PC-3 (cell line): ENCODE measurements around the gene SLC5A5. TPM values are rescaled to one million over a fixed set of nuclear protein-coding genes. Genes with fewer than 3 reads are reported as not detected.
A peak's percentile ranks its signal among the peaks of the same experiment; 100 is the strongest.

Experiments
- ATAC-seq: fragments of 200-7000 bp; cut with Tn5 transposase; 2 replicates; pipeline ENCODE4 v1.9.1; 2020; ENCODE audit warnings: mild to moderate bottlenecking, moderate library complexity
- BruUV-seq: library from RNA; stranded (reverse); fragments of 400-500 nt; replicated peaks from 2 replicates; lab custom pipeline; 2021; lab: Mats Ljungman, UMichigan
- CTCF ChIA-PET: fragments of 300-600 bp; sonication (Branson Sonifier 250); formaldehyde crosslinking; loops from one replicate; lab custom pipeline; 2022; ENCODE audit warnings: antibody characterized with exemption; lab: Charles Lee
- POLR2A ChIA-PET: fragments of 300-600 bp; sonication (Branson Sonifier 250); formaldehyde crosslinking; loops from one replicate; lab custom pipeline; 2022; ENCODE audit warnings: antibody characterized with exemption; ENCODE audit not compliant: unreplicated experiment; lab: Charles Lee
- DNase-seq: peaks from one replicate; pipeline ENCODE4 v3.0.0-alpha.2; 2015
- H2AFZ ChIP-seq: fragments of 300-600 bp; sonication (generic); 2 replicates; pipeline ENCODE4 v1.6.0; 2016; ENCODE audit warnings: antibody characterized with exemption, low read length
- H3F3A ChIP-seq: fragments of 300-600 bp; sonication (generic); one replicate; pipeline ENCODE4 v1.6.0; 2017; ENCODE audit warnings: antibody characterized with exemption, low read length, control low read depth, mild to moderate bottlenecking; ENCODE audit not compliant: unreplicated experiment
- H3K27ac ChIP-seq: fragments of 300-600 bp; sonication (generic); 2 replicates; pipeline ENCODE4 v1.5.1; 2016; ENCODE audit warnings: mild to moderate bottlenecking, low read length
- H3K27me3 ChIP-seq: fragments of 300-600 bp; sonication (generic); 2 replicates; pipeline ENCODE4 v1.6.1; 2016; ENCODE audit warnings: low read length, mixed read lengths
- H3K36me3 ChIP-seq: fragments of 300-600 bp; sonication (generic); 2 replicates; pipeline ENCODE4 v1.6.1; 2016; ENCODE audit warnings: low read depth, mixed run types, low read length, mixed read lengths
- H3K4me1 ChIP-seq: fragments of 300-600 bp; sonication (generic); 2 replicates; pipeline ENCODE4 v1.5.1; 2016; ENCODE audit warnings: low read length; ENCODE audit not compliant: insufficient read depth
- H3K4me2 ChIP-seq: fragments of 300-600 bp; sonication (generic); 2 replicates; pipeline ENCODE4 v1.6.0; 2016; ENCODE audit warnings: low read length
- H3K4me3 ChIP-seq: fragments of 300-600 bp; sonication (generic); 2 replicates; pipeline ENCODE4 v1.5.1; 2016; ENCODE audit warnings: mild to moderate bottlenecking, low read length, mixed read lengths
- H3K79me2 ChIP-seq: fragments of 300-600 bp; sonication (generic); 2 replicates; pipeline ENCODE4 v1.6.1; 2017; ENCODE audit warnings: low read length, mixed read lengths
- H3K9ac ChIP-seq: fragments of 300-600 bp; sonication (generic); 2 replicates; pipeline ENCODE4 v1.6.0; 2016; ENCODE audit warnings: mild to moderate bottlenecking, low read length
- H3K9me2 ChIP-seq: fragments of 300-600 bp; sonication (generic); replicated peaks from 2 replicates; pipeline ENCODE4 v1.6.1; 2016; ENCODE audit warnings: mixed run types, low read length, mixed read lengths
- H3K9me3 ChIP-seq: fragments of 300-600 bp; sonication (generic); 2 replicates; pipeline ENCODE4 v1.6.1; 2016; ENCODE audit warnings: low read length, mixed read lengths
- H4K20me1 ChIP-seq: fragments of 300-600 bp; sonication (generic); 2 replicates; pipeline ENCODE4 v1.6.1; 2016; ENCODE audit warnings: low read length, mixed read lengths
- CTCF ChIP-seq: fragments of 300-600 bp; sonication (generic); conservative IDR thresholded peaks from 2 replicates; pipeline ENCODE4 v1.5.1; 2017; ENCODE audit warnings: antibody characterized with exemption, low read depth, mild to moderate bottlenecking, low read length
- EZH2 ChIP-seq: fragments of 300-600 bp; sonication (generic); IDR thresholded peaks from one replicate; pipeline ENCODE4 v1.6.1; 2017; ENCODE audit warnings: antibody characterized with exemption, mild to moderate bottlenecking, low read length; ENCODE audit not compliant: unreplicated experiment
- EZH2phosphoT487 ChIP-seq: fragments of 300-600 bp; sonication (generic); IDR thresholded peaks from 2 replicates; pipeline ENCODE4 v1.6.1; 2018; ENCODE audit warnings: mild to moderate bottlenecking, antibody characterized with exemption, low read length, borderline replicate concordance
- intact Hi-C: fragments of 100-400 bp; cut with micrococcal nuclease; formaldehyde crosslinking; loops from 2 replicates; pipeline ENCODE4 v1.9.0; 2023
- total RNA-seq: library from RNA; depleted of rRNA; stranded (reverse); fragments of >200 nt; gene quantifications from 2 replicates; pipeline ENCODE4 v1.2.3, GENCODE V29; 2014

The SLC5A5 gene
- total RNA-seq, 1 experiment from 2014 or later = not detected

- TF ChIP-seq EZH2 = no peak
- no peak for TF ChIP-seq EZH2phosphoT487
- TF ChIP-seq CTCF = no peak
- no peaks in the 10 kb centered on the region for H4K20me1 ChIP-seq
- H3K9ac ChIP-seq = peak overlapping the region; percentile 94
- intact Hi-C loops = loop anchor here (1.0 to 5.0 kb wide), 3 partner anchors 11 to 225 kb away; no protein-coding TSS in a partner anchor
- no peaks in the 10 kb centered on the region for H3K9me3 ChIP-seq
- peak overlapping the region; percentile 87 for H2AFZ ChIP-seq
- H3K4me3 ChIP-seq = peak overlapping the region; percentile 76
- H3K27me3 ChIP-seq = no peaks in the 10 kb centered on the region
- DNase-seq (peak; percentile 97), ATAC-seq (peak; percentile 85)
- H3K9me2 ChIP-seq = no peaks in the 10 kb centered on the region
- H3K4me1 ChIP-seq = peaks cover 19% of the 10 kb centered on the region
- H3K79me2 ChIP-seq = peaks cover 14% of the 10 kb centered on the region
- no peaks in the 10 kb centered on the region for H3F3A ChIP-seq
- POLR2A ChIA-PET = interaction anchor here (0.5 to 1.7 kb wide), 5 partner anchors 10 to 47 kb away, joined by 3 to 28 read pairs (median 5); partner anchors contain the start of genes B3GNT3 and RPL18A
- H3K27ac ChIP-seq = peak overlapping the region; percentile 51
- no peaks in the 10 kb centered on the region for H3K36me3 ChIP-seq
- BruUV-seq = no TSS peak
- CTCF ChIA-PET = interaction anchor here (0.7 to 1.1 kb wide), 3 partner anchors 11 to 346 kb away, joined by 3 to 9 read pairs (median 7); partner anchors contain the start of gene RPL18A
- H3K4me2 ChIP-seq = peak overlapping the region; percentile 99
Measured at GRCh38 chr19:17841810-17842662, 29.7 kb upstream of the SLC5A5 start.

- DNase-seq (no peak), ATAC-seq (no peak; the same call in 1 of the 2 replicates)
- no peaks in the 10 kb centered on the region for H3K36me3 ChIP-seq
- peak overlapping the region; percentile 87 for H2AFZ ChIP-seq
- H3K9me3 ChIP-seq = no peaks in the 10 kb centered on the region
- TF ChIP-seq EZH2 (no peak), EZH2phosphoT487 (no peak), CTCF (no peak)
- peak overlapping the region; percentile 94 for H3K9ac ChIP-seq
- POLR2A ChIA-PET = interaction anchor here (0.8 to 1.7 kb wide), 2 partner anchors 12 to 17 kb away, joined by 3 to 28 read pairs; partner anchors contain the start of gene RPL18A
- intact Hi-C loops = loop anchor here (5.0 kb wide), 1 partner anchor 225 kb away; no protein-coding TSS in a partner anchor
- peak overlapping the region; percentile 76 for H3K4me3 ChIP-seq
- H3K79me2 ChIP-seq = peaks cover 14% of the 10 kb centered on the region
- no peaks in the 10 kb centered on the region for H3K27me3 ChIP-seq
- peak overlapping the region; percentile 99 for H3K4me2 ChIP-seq
- BruUV-seq = TSS peak; percentile 84
- H3K9me2 ChIP-seq = no peaks in the 10 kb centered on the region
- peaks cover 19% of the 10 kb centered on the region for H3K4me1 ChIP-seq
- H3K27ac ChIP-seq = peak overlapping the region; percentile 51
- CTCF ChIA-PET = interaction anchor here (0.6 to 0.7 kb wide), 2 partner anchors 16 to 347 kb away, joined by 7 to 11 read pairs; no protein-coding TSS in a partner anchor
- H3F3A ChIP-seq = no peaks in the 10 kb centered on the region
- no peaks in the 10 kb centered on the region for H4K20me1 ChIP-seq
Measured at GRCh38 chr19:17842663-17843291, 29.0 kb upstream of the SLC5A5 start.
